Right atrium auricular region (tissue), 2 donors: Measurements from ENCODE around the gene MPZL1. TPM values are rescaled to one million over a fixed set of nuclear protein-coding genes. Genes with fewer than 3 reads are reported as not detected.
"Not testable (repeated sequence)": the region's sequence is repeated elsewhere in the genome, so short reads cannot be mapped to it uniquely, and the experiment has no call there.

Experiments used
- DNase-seq: peaks from one replicate; pipeline ENCODE4 v3.0.0-alpha.2; 2019; ENCODE audit warnings: low spot score
- H3K27ac ChIP-seq, 2 donors: fragments of 200-600 bp; sonication (generic); 1 replicate in 1 of 2; 2 replicates in 1 of 2; pipeline ENCODE4 v1.5.1; 2016 to 2019
- H3K27me3 ChIP-seq, 2 donors: fragments of 200-600 bp; sonication (generic); one replicate each; pipeline versions ENCODE4 v1.5.1 to v1.6.0; 2017 to 2019
- H3K36me3 ChIP-seq: fragments of 200-600 bp; sonication (generic); one replicate; pipeline ENCODE4 v1.5.1; 2016
- H3K4me1 ChIP-seq, 2 donors: fragments of 200-600 bp; sonication (generic); one replicate each; pipeline versions ENCODE4 v1.5.1 to v1.6.0; 2017 to 2019
- H3K4me3 ChIP-seq, 2 donors: fragments of 200-600 bp; sonication (generic); 1 replicate in 1 of 2; 2 replicates in 1 of 2; pipeline ENCODE4 v1.5.1; 2017 to 2019; ENCODE audit warnings: mild to moderate bottlenecking in 1 of 2, moderate library complexity in 1 of 2
- H3K9me3 ChIP-seq, 2 donors: fragments of 200-600 bp; sonication (generic); one replicate each; pipeline ENCODE4 v1.5.1; 2019
- CTCF ChIP-seq, 2 donors: fragments of 200-600 bp; sonication (generic); IDR thresholded peaks; one replicate each; pipeline ENCODE4 v1.5.1; 2019; ENCODE audit warnings: antibody characterized with exemption in 2 of 2
- total RNA-seq, 2 donors: library from RNA; depleted of rRNA; stranded (reverse); fragments of >200 nt; gene quantifications; one replicate each; pipeline ENCODE4 v1.1.0, GENCODE V29; 2016

The MPZL1 gene
- total RNA-seq, 2 donors from 2014 or later, result 22.4 to 52.0 TPM

GRCh38 chr1:167728818-167729410, 7.1 kb downstream of the MPZL1 start:
- H3K4me3 ChIP-seq, result no peak overlapping the region
- TF ChIP-seq CTCF (IDR thresholded peaks at IDR 0.05), result no peak
- no peaks in the 10 kb centered on the region for H3K27me3 ChIP-seq
- no peak for DNase-seq
- no peak overlapping the region for H3K27ac ChIP-seq
- no peaks in the 10 kb centered on the region for H3K36me3 ChIP-seq
- H3K4me1 ChIP-seq, result peaks cover 0 to 19% of the 10 kb centered on the region in 2 donors
- H3K9me3 ChIP-seq, result no peaks in the 10 kb centered on the region

GRCh38 chr1:167734227-167734626, 12.4 kb downstream of the MPZL1 start:
- no peak for DNase-seq
- TF ChIP-seq CTCF (IDR thresholded peaks at IDR 0.05), result no peak
- Histone ChIP-seq H3K36me3 (no peaks in the 10 kb centered on the region), H3K27me3 (no peaks in the 10 kb centered on the region), H3K9me3 (no peaks in the 10 kb centered on the region), H3K4me1 (no peaks in the 10 kb centered on the region), H3K4me3 (no peak overlapping the region), H3K27ac (no peak overlapping the region)

- Histone ChIP-seq H3K4me1 (no peaks in the 10 kb centered on the region), H3K36me3 (no peaks in the 10 kb centered on the region), H3K27me3 (no peaks in the 10 kb centered on the region), H3K9me3 (no peaks in the 10 kb centered on the region), H3K4me3 (no peak overlapping the region), H3K27ac (no peak overlapping the region)
- DNase-seq, result no peak
- TF ChIP-seq CTCF (IDR thresholded peaks at IDR 0.05), result no peak
Measured at GRCh38 chr1:167734841-167735240, 13.1 kb downstream of the MPZL1 start.

GRCh38 chr1:167737169-167737568, 15.4 kb downstream of the MPZL1 start:
- no peaks in the 10 kb centered on the region for H3K27me3 ChIP-seq
- H3K4me1 ChIP-seq, result no peaks in the 10 kb centered on the region
- no peak for TF ChIP-seq CTCF (IDR thresholded peaks at IDR 0.05)
- no peaks in the 10 kb centered on the region for H3K9me3 ChIP-seq
- no peaks in the 10 kb centered on the region for H3K36me3 ChIP-seq
- no peak overlapping the region for H3K4me3 ChIP-seq
- no peak overlapping the region for H3K27ac ChIP-seq
- no peak for DNase-seq

- H3K4me1 ChIP-seq, result no peaks in the 10 kb centered on the region
- DNase-seq, result no peak
- no peak overlapping the region for H3K4me3 ChIP-seq
- no peak overlapping the region for H3K27ac ChIP-seq
- H3K36me3 ChIP-seq, result no peaks in the 10 kb centered on the region
- no peaks in the 10 kb centered on the region for H3K27me3 ChIP-seq
- no peaks in the 10 kb centered on the region for H3K9me3 ChIP-seq
- TF ChIP-seq CTCF (IDR thresholded peaks at IDR 0.05), result no peak
Measured at GRCh38 chr1:167738158-167738557, 16.4 kb downstream of the MPZL1 start.

GRCh38 chr1:167739752-167740151, 18.0 kb downstream of the MPZL1 start:
- no peaks in the 10 kb centered on the region for H3K36me3 ChIP-seq
- no peak for TF ChIP-seq CTCF (IDR thresholded peaks at IDR 0.05)
- H3K4me1 ChIP-seq, result no peaks in the 10 kb centered on the region
- no peaks in the 10 kb centered on the region for H3K9me3 ChIP-seq
- no peak for DNase-seq
- H3K27ac ChIP-seq, result no peak overlapping the region
- H3K27me3 ChIP-seq, result no peaks in the 10 kb centered on the region
- H3K4me3 ChIP-seq, result no peak overlapping the region

- H3K4me3 ChIP-seq, DNase-seq, H3K36me3 ChIP-seq, H3K27ac ChIP-seq, H3K4me1 ChIP-seq, H3K27me3 ChIP-seq, H3K9me3 ChIP-seq: not testable (repeated sequence)
Measured at GRCh38 chr1:167741103-167741502, 19.3 kb downstream of the MPZL1 start.

- H3K4me3 ChIP-seq, H3K27me3 ChIP-seq, H3K27ac ChIP-seq, H3K4me1 ChIP-seq, H3K9me3 ChIP-seq, H3K36me3 ChIP-seq, DNase-seq: not testable (repeated sequence)
Measured at GRCh38 chr1:167742392-167743057, 20.7 kb downstream of the MPZL1 start.
